ENCODE data around the gene INTS6. TPM values are rescaled to one million over a fixed set of nuclear protein-coding genes. Genes with fewer than 3 reads are reported as not detected.

Gene INTS6
- total RNA-seq, 2 experiments from 2014 or later = 47.9 to 51.6 TPM

DNA sequence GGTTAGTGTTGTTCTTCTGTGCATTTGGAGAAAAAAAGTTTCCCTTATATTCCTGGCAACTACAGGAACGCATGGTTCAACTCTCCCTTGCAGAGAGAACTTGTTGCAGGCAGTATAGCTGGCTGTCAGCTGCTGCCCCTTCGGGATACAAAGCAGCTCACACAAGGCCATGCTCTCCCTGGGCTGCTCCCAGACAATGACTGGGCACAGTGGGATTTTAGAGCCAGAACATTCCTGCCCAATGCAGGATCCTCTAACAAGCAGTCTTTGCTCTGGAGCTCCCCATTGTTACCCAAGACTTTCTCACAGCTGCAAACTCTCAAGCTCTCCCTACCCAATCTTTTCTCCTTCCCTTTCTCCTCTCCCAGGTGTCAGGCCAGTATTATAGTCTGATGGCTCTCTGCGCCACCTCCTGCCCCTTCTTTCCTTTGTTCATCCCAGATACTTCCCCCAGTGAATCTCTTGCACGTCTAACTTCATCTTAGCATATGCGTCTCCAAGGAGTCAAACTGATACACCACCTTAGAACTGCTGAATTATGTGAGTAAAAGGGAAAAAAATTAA is 140.8 kb downstream of the INTS6 start:
- H3K9me3 Mint-ChIP-seq = no peaks in the 10 kb centered on the region
- H3K27ac Mint-ChIP-seq = no peak overlapping the region
- peaks cover 4% of the 10 kb centered on the region for H3K27me3 Mint-ChIP-seq
- H3K4me1 Mint-ChIP-seq = no peaks in the 10 kb centered on the region
- POLR2A ChIA-PET = no interaction called here
- no peak for DNase-seq
- no peaks in the 10 kb centered on the region for H3K36me3 Mint-ChIP-seq (ENCODE audit: low read depth)
- CTCF ChIA-PET = interaction anchor here (1.3 kb wide), 1 partner anchor 25 kb away, joined by 3 read pairs; no protein-coding TSS in a partner anchor
- H3K4me3 Mint-ChIP-seq = no peak overlapping the region

Small RNA genes within 50 kb of the gene (microRNA-seq; reads per million reads assigned to microRNA genes)
- not detected for gene MIR5693 (ENCODE audit: borderline microRNAs expressed, borderline replicate concordance)

Other genes with a start within 250 kb of the INTS6 start
- not detected for gene FAM124A, start 230.6 kb downstream of the INTS6 start, total RNA-seq
- gene SERPINE3, start 113.3 kb downstream of the INTS6 start, total RNA-seq = not detected
- gene WDFY2, start 131.4 kb upstream of the INTS6 start, total RNA-seq = 10 to 100 TPM; 10.9 to 12.6 TPM

All from activated CD4-positive, alpha-beta T cell treated with anti-CD3 and anti-CD28 coated beads, Interleukin-2, amount 10 ng/mL, durations not matched to agents 7 days and 5 days (primary cell).